Smooth muscle cell of the brain vasculature (primary cell): ENCODE data around the gene CARMIL3.

Experiments used
- DNase-seq: peaks from one replicate; pipeline ENCODE4 v3.0.0-alpha.2; 2012; ENCODE audit warnings: low read depth, low spot score

The CARMIL3 gene

GRCh38 chr14:24115422-24116127 lies 63.8 kb downstream of the CARMIL3 start:
- no peak for DNase-seq

GRCh38 chr14:24116128-24116814 lies 64.5 kb downstream of the CARMIL3 start:
- DNase-seq, result no peak

DNA sequence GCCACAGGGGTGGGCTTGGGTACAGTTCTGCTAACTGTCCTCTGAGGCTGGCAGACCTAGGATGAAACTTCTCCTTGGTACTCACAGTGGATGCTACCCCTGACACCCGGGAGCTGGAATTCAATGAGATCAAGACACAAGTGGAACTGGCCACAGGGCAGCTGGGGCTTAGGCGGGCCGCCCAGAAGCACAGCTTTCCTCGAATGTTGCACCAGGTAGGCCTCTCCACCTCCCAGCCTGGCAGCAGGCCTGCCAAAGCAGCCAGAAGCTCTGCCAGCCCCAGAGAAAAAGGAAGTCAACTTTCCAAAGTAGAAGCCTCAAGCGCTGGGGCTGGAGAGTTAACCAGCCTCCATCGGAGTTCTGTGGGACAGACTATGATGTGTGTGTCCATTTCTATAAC lies 65.4 kb downstream of the CARMIL3 start:
- no peak for DNase-seq
